Stimulated activated CD4-positive, alpha-beta T cell treated with anti-CD3 and anti-CD28 coated beads, Interleukin-1b, Interleukin-23, amount 100 ng/mL, for 1 hour (primary cell): ENCODE results near the gene PTPRB.
"Not testable (repeated sequence)": the region's sequence is repeated elsewhere in the genome, so short reads cannot be mapped to it uniquely, and the experiment has no call there.

ENCODE experiments used
- DNase-seq, 2 donors: peaks; one replicate each; pipeline ENCODE4 v3.0.0-alpha.2; 2020; ENCODE audit warnings: low read depth in 2 of 2

Gene PTPRB

GRCh38 chr12:70540996-70541395 lies 96.2 kb downstream of the PTPRB start:
- no peak for DNase-seq

DNA sequence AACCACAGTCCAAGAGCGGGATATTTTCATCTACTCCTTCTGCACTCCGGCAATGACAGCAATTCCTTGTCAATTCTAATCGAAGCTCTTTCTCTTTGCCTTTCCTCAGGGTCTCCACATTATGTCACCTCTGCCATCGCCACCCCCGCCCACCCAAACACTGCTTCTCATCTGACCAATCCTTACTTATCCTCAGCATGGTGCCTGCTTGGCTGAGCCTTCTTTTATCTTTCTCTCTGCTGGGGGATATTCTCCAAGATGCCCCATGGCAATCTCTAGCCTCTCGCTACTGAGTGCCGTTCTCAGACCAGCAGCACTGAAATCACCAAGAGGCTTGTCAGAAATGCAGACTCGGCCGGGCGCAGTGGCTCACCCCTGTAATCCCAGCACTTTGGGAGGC lies 100.6 kb downstream of the PTPRB start:
- no peak for DNase-seq

- no peak for DNase-seq
These were observed 101.3 kb downstream of the PTPRB start for GRCh38 chr12:70535896-70536374.

DNA sequence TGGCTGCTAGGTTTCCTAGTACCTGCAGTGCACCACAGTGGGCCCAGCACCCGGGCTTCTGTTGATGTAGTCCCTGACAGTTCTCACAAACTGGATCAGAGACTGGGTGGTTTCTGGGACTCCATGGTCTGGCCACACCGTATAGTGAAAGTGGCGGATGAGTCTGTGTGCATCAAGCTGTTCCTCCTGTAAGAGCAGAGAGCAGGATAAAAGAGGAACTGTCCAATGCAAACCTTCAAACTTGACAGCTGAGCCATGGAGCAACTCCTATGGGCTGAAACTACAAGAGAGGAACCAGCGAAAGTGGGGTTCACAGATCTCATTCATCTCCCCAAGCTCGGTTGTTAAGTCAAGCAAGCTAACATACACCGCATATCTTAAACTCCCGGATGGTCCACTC lies 102.8 kb downstream of the PTPRB start:
- DNase-seq: no peak

GRCh38 chr12:70529647-70530046 lies 107.6 kb downstream of the PTPRB start:
- no peak for DNase-seq

DNA sequence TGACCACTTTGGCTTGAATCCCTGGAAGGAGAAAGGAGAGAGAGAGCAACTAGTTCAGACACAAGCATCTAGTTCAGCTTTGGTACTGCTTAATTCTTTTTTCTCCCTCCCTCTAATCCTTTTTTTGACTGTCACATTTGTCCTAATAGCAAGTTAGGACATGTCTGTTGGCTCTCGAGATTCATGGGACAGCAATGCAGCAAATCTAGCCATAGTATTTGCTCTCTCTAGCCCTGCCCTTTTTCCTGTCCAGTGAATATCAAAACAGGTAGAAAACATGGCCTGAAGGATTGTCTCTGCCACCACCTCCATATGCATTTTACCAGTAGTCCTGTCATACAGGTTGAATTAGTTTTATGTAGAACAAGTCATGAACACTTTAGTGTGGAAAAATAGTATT lies 116.4 kb downstream of the PTPRB start:
- DNase-seq: no peak

DNA sequence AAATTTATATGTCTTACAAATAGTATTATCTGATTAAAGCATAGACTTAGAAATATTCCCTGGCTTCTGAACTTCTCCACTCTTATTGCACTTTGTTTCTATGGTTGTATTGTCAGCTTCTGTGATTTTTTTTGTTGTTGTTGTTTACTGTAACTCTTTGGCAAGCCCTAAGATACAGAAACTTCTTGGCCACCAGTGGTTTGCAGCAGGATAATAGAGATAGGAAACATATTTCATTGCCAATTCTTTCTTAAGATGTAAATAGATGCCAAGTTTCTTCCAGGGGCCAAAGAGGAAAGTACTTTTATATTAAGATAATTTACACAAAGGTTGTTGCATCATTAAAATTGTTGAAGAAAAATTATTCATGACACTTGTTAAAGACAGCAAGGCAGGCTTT lies 123.8 kb downstream of the PTPRB start:
- DNase-seq: no peak

DNA sequence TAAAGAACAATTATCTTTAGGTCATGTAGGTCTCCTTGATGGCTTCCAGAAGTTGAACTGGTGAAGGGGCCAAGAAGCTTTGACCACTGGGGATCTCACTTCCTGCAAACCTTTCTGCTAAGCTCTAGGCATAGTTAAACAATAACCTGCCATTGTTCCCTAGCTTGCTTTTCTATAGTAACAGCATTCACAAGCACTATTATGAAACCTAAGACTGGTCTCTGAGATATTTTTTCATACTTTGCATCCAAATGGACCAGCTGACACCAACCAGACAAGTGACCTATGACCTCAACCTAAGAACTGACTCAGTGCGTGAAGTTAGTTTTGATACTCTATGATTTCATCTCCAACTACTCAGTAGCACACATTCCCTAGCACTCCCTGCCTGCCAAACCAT lies 129.1 kb downstream of the PTPRB start:
- DNase-seq: no peak

DNA sequence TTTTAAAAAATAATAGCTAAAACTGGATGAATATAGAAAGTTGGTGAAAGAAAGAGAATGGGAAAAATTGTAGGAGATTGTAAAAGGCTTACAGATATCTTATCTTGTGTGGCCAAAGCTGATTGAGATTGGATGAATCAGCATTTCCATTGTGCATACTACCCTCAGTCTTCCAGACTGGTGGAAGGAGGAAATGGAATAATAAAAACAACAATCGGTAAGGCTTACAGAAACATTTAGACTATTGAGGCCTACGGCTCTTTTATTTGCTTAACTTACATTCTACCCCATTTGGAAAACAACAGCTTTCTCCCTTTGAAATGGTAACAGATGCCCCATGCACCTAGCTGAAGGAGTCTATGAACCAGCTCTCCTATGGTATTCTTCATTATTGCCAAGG lies 129.8 kb downstream of the PTPRB start:
- DNase-seq: no peak

- no peak for DNase-seq
These were observed 139.7 kb downstream of the PTPRB start for GRCh38 chr12:70497508-70497907.

DNA sequence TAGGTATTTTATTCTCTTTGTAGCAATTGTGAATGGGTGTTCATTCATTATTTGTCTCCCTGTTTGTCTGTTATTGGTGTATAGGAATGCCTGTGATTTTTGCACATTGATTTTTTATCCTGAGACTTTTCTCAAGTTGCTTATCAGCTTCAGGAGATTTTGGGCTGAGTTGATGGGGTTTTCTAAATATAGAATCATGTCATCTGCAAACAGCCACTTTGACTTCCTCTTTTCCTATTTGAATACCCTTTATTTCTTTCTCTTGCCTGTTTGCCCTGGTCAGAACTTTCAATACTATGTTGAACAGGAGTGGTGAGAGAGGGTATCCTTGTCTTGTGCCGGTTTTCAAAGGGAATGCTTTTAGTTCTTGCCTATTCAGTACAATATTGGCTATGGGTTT lies 144.3 kb downstream of the PTPRB start:
- not testable (repeated sequence) for DNase-seq

DNA sequence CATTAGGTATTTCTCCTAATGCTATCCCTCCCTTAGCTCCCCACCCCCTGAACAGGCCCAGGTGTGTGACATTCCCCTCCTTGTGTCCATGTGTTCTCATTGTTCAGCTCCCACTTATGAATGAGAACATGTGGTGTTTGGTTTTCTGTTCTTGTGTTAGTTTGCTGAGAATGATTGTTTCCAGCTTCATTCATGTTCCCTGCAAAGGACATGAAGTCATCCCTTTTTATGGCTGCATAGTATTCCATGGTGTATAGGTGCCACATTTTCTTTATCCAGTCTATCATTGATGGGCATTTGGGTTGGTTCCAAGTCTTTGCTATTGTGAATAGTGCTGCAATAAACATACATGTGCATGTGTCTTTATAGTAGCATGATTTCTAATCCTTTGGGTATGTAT lies 146.3 kb downstream of the PTPRB start:
- DNase-seq: not testable (repeated sequence)

- DNase-seq: no peak
These were observed 149.8 kb downstream of the PTPRB start for GRCh38 chr12:70487440-70487839.

- DNase-seq: no peak
These were observed 150.6 kb downstream of the PTPRB start for GRCh38 chr12:70486588-70486987.

- DNase-seq: no peak
These were observed 151.5 kb downstream of the PTPRB start for GRCh38 chr12:70485704-70486103.

- DNase-seq: no peak
These were observed 152.8 kb downstream of the PTPRB start for GRCh38 chr12:70484464-70484863.

DNA sequence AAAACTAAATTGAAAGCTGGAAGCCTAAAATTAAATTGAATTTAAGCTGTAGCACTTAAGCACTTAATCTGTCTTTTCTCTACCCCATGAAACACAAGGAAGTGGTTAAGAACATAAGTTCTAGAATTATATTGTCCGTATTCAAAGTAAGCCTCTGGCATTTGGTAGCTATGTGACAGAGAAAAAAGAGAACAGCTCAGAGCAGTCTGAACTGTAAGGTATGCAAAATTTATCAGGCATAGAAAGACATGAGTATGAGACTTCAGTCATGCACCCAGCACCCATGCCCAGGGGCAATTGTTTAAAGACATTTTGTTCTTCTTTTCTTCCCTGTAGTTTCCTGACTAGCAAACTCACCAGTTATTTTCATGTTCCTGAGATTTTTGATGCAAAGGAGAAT lies 154.5 kb downstream of the PTPRB start:
- DNase-seq: no peak

- DNase-seq: no peak
These were observed 167.9 kb downstream of the PTPRB start for GRCh38 chr12:70469221-70469820.

GRCh38 chr12:70468741-70469140 lies 168.5 kb downstream of the PTPRB start:
- DNase-seq: no peak

- DNase-seq: no peak
These were observed 169.1 kb downstream of the PTPRB start for GRCh38 chr12:70467918-70468733.

DNA sequence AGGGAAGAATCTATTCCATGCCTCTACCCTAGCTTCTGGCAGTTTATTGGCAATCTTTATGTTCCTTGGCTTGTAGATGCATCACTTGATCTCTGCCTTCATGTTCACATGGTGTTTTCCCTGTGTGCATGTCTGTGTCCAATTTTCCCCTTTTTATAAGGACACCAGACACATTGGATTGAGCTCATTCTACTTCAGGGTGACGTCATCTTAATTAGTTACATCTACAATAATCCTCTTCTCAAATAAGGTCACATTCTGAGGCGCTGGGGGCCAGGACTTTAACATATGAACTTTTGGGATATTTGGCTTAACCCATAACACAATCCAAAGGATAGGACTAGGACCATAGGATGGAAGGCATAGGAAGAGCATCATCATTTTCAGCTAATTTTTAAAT lies 169.8 kb downstream of the PTPRB start:
- DNase-seq: no peak

- DNase-seq: no peak
These were observed 170.5 kb downstream of the PTPRB start for GRCh38 chr12:70466753-70467152.
